Myocyte (in vitro differentiated cells): ENCODE measurements around the gene DVL1. TPM values are rescaled to one million over a fixed set of nuclear protein-coding genes. Genes with fewer than 3 reads are reported as not detected.
"Not testable (repeated sequence)": the region's sequence is repeated elsewhere in the genome, so short reads cannot be mapped to it uniquely, and the experiment has no call there.

Experiments
- DNase-seq: peaks from one replicate; pipeline ENCODE4 v3.0.0-alpha.2; 2012; ENCODE audit warnings: low read depth
- total RNA-seq: library from RNA; depleted of rRNA; stranded (reverse); fragments of >200 nt; gene quantifications from 2 replicates; pipeline ENCODE4 v1.2.3, GENCODE V29; 2014

Gene DVL1
- total RNA-seq, 1 donor from 2014 or later, result 137 TPM

- no peak for DNase-seq
These were observed 21.0 kb downstream of the DVL1 start for GRCh38 chr1:1328254-1328653.

DNA sequence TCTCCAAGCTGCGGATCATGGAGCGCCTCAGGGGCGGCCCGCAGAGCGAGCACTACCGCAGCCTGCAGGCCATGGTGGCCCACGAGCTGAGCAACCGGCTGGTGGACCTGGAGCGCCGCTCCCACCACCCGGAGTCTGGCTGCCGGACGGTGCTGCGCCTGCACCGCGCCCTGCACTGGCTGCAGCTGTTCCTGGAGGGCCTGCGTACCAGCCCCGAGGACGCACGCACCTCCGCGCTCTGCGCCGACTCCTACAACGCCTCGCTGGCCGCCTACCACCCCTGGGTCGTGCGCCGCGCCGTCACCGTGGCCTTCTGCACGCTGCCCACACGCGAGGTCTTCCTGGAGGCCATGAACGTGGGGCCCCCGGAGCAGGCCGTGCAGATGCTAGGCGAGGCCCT is 21.9 kb downstream of the DVL1 start:
- no peak for DNase-seq

DNA sequence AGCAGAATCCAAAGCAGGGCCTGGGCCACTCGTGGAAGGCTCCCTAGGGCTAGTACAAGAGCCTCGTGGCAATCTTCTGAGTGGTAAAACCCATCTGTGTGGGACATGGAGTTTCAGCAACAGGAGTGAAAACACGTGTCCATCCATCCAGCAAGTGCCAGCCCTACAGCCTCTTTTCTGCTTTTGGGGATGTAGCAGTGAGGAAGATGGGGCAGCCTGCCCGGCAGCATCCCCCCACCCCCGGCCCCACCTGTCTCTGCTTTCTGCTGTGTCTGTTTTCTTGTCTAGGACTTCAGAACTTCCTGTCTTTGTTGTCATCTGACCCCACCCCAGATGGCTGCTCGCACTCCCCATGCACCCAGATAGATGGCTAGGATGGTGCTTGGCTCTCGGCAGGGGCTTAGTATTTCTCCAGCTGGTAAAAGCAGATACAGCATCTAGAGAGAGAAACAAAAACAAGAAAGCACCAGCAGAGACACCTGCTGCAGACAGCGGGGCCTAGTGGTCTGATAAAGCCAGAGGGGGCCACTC is 23.1 kb downstream of the DVL1 start:
- no peak for DNase-seq

GRCh38 chr1:1325288-1326074 is 23.7 kb downstream of the DVL1 start:
- no peak for DNase-seq

DNA sequence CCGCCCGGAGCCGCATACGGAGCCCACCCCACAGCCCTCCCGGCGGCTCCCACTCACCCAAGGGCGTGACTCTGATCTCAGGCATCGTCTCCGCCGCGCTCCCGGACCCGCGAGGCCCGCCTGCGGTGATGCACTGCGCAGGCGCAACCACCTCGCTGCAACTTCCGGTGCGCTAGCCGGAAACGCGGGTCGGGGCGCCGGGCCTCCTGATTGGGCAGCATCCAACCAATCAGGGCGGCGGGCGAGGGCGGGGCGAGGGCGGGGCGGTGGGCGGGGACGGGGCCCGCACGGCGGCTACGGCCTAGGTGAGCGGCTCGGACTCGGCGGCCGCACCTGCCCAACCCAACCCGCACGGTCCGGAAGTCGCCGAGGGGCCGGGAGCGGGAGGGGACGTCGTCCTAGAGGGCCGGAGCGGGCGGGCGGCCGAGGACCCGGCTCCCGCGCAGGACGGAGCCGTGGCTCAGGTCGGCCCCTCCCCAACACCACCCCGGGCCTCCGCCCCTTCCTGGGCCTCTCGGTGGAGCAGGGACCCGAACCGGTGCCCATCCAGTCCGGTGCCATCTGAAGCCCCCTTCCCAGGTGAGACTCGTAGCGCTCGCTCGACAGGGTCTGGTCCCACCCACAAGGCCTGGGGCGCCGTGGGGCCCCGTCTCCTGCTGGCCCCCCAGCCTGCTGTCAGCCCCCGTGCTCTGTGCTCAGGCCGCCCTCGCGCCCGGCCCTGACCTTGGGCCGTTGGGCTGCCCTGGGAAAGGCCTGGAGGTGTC is 24.5 kb downstream of the DVL1 start, which contains the start of the genes CPTP and INTS11:
Gene CPTP (plus strand): TSS at position 279 of the 764 bp plus-strand sequence. CDS start 2,109 bp downstream, outside the sequence.
Gene INTS11 (minus strand): TSS at position 137 of the 764 bp plus-strand sequence. CDS start 52 bp downstream, at position 85.
- peak; percentile 92 for DNase-seq

- DNase-seq, result no peak
These were observed 25.1 kb downstream of the DVL1 start for GRCh38 chr1:1324084-1324523.

DNA sequence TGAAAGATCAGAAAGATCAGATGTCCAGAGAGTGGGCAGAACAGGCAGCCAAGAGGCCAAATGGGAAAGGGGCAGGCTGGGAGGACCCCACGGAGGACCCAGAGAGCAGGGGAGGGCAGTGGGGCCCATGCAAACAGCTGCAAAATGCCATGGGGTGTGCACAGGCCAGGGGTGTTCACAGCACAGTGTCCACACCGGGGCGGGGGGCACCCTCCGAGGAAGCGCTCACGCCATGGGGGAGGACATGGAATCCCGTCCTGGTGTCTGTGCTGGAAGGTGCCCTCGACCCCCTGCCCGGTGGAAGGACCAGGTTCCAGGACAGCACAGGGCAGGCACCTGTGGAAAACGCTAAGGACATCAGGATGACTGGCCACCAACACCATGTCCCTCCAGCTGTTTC is 26.3 kb downstream of the DVL1 start:
- no peak for DNase-seq

DNA sequence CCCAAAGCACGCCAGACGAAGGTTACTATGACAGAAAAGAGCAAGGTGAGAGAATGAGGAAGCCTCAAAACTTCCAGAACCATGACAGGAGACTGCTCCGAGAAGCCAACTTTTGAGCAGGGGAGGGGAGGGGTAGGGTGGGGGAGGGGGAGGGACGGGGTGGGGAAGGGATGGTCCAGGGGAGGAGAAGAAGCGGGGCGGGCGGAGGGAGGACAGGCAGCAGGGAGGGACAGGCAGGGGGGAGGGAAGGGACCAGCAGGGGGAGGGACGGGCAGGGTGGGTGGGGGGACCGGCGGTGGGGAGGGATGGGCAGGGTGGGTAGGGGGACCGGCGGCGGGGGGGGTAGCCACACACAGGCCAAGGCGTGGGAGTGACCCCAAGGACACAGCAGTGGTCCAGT is 26.8 kb downstream of the DVL1 start:
- DNase-seq, result no peak

DNA sequence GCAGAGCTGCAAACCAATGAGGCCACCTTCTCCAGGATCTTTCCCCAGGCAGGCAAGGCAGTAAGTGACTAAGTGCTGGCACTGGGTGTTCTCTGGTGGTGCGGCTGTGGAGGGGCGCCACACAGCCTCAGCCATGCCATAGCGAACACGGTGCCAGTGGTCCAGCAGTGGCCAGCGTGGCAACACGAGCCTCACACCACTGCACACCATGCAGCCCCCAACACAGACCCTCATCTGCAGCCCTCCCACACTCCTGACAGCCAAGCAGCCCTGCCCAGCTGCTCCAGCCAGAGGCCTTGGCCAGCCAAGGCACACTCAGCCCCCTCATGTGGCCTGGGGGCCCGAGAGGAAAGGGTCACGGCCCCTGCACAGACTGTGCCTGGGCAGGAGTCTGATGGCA is 27.7 kb downstream of the DVL1 start:
- no peak for DNase-seq

DNA sequence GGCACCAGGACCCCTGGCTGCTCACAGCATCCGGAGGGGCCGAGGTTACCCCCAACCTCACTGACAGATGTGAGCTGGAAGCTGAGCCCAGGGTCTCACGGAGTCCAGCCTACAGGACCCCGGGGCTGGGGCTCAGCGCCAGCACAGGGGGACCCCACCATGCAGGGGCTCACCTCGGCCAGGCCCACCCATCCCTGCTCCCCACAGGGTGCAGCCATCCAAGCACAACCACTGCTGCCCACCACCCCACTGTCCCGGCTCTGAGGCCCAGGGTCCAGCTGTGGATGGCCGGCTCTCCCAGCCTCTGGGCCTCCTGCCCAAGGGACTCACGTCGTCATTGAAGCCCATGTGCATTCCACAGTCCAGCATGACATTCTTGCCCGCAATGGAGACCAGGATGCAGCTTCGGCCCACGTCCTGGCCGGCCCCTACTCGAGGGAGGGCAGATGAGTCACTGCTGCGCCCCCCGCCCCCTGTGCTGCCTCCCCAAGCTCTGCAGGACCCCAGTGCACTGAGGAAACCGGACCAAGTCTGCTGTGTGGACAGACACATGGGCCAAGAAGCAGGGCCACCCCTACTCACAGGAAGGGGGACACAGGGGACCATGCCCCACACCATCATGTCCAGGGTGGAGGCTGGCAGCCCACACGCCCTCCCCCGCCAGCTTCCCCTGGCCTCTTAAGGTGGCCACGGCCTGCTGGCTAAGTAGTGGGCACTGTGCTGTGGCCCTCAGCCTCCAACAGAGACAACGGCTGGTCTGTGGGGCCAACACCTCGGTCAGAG is 28.4 kb downstream of the DVL1 start:
- DNase-seq, result no peak

DNA sequence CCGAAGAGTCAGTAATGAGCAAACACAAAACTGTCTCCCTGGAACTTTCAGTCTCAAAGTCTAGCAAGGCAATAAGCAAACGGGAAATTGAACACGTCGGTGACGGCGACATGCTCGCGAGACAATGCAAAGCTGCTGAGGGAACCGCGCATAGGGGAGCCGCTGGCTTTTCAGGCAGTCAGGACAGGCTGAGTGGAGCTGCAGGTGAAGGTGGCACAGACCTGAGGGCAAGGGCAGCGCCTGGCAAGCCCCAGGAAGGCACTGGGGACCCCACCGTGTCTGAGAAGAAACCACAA is 29.6 kb downstream of the DVL1 start:
- DNase-seq, result no peak

DNA sequence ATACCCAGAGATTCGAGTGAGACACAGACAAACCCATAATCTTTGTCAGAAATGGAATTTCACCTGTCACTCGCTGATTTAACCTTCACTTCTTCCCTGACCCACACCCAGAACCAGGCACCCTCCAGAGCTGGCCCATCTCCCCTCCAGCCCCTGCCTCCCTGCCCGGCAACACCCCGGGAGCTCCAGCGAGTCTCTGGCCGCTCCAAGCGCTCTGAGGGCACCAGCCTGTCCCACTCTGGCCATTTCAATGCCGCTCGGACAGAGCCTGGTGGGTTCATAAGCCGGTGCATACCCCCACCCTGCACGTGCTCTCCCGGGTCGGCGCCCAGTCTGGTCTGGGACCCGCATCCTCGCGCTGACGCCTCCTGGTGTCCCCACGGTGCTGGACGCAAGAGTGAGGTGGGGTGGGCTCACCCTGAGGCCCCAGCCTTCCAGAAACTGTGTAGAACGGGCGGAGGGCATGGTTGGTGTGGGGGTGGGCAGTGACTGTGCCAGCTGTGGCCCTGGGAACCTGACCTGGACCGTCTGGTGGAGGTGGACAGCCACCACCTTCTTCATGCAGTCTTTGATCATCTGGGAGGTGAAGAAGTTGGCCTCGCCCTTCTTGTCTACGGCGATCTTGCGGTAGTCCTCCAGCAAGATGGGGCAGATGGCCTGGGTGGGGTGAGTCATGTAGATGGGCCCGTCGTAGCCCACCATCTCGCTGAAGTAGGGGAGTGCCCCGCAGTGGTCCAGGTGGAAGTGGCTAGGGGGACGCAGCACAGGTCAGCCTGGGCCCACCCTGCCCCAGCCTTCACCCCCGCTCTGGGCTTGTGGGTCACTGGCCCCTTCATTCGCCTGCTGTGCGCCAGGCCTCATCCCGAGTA is 30.2 kb downstream of the DVL1 start:
- no peak for DNase-seq

DNA sequence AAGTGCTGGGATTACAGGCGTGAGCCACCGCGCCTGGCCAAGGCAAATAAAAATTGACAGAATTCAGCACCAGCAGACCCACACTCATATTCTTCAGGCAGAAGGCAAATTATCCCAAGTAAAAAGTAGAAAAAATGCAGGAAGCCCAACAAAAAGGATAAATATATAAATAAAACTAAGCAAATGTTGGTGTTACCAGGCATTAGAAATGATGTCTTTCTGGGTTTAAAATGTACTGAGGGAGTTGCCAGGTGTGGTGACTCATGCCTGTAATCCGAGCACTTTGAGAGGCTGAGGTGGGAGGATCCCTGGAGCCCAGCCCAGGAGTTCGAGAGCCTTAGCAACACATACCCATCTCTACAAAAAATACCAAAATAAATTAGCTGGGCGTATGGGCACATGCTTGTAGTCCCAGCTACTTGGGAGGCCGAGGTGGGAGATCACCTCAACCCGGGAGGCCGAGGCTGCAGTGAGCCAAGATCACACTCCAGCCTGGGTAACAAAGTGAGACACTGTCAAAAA is 31.0 kb downstream of the DVL1 start:
- DNase-seq, result peak; percentile 94

GRCh38 chr1:1317420-1317819 is 31.8 kb downstream of the DVL1 start:
- no peak for DNase-seq

DNA sequence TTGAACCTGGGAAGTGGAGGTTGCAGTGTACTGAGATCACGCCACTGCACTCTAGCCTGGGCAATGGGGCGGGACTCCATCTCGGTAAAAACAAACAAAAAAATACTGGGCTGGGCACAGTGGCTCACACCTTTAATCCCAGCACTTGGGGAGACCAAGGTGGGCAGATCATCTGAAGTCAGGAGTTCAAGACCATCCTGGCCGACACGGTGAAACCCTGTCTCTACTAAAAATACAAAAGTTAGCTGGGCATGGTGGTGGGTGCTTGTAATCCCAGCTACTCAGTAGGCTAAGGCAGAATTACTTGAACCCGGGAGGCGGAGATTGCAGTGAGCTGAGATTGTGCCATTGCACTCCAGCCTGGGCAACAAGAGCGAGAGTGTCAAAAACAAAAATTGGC is 33.0 kb downstream of the DVL1 start:
- not testable (repeated sequence) for DNase-seq

DNA sequence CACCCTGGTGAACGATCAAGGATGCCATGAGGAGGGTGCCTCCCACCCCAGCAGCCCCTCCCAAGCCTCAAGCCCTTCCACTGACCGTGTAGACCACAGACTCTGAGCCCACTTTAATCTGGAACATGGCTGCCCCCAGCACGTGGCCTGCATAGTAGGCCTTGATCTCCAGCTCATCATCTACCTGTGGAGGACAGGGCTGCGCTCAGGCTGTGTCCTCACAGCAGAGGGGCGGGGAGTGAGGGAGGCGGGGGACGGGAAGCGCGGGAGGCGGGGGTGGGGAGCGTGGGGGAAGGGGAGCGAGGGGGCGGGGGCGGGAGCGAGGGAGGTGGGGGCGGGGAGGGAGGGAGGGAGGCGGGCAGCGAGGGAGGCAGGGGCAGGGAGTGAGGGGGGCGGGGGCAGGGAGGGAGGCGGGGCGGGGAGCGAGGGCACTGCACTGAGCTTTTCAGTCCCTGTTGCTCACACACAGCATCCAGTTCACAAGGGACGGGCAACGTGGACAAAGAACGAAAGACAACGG is 33.7 kb downstream of the DVL1 start:
- no peak for DNase-seq

DNA sequence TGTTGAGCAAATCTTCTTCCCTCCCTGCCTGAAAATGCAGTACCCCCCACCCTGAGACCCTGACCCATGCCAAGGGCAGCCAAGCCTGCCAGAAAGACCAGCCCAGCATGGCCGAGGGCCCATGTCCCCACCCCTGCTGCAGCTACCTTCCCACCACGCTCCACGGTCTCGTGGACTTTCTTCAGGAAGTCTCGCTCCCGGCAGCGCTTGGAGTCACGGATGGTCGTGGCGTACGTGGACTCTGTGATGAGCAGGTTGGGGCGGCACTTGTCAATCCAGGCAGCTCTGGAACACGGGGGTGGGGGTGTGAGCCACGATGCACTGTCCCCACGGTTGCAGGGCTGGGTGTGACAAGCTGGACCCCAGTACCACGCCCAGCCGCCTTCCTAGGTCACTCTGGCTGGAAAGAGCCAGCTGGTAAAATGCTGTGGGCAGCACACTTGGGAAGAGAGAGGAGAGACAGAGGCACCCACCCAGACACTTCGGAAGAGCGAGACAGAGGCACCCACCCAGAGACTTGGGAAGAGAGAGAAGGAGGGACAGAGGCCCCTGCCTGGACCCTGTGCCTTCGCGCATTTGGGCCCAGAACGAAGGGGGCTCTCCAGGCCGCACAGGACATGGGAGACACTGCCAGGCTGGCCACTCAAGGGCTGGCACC is 34.4 kb downstream of the DVL1 start:
- DNase-seq, result no peak

GRCh38 chr1:1314237-1314586 is 35.0 kb downstream of the DVL1 start:
- DNase-seq, result no peak

GRCh38 chr1:1313500-1314236 is 35.5 kb downstream of the DVL1 start:
- no peak for DNase-seq
